Loucy (cell line): ENCODE results near the gene FAM222B.

Experiments
- H2AFZ ChIP-seq: fragments of 200-600 bp; sonication (generic); 2 replicates; pipeline ENCODE4 v1.6.0; 2016; ENCODE audit warnings: antibody characterized with exemption, mild to moderate bottlenecking, low read length, moderate library complexity
- H3F3A ChIP-seq: fragments of 200-600 bp; 2 replicates; pipeline ENCODE4 v1.6.0; 2016; ENCODE audit warnings: antibody characterized with exemption, low read depth, mild to moderate bottlenecking
- H3K27me3 ChIP-seq: fragments of 200-600 bp; sonication (generic); 2 replicates; pipeline ENCODE4 v1.6.1; 2014; ENCODE audit warnings: low read length, mild to moderate bottlenecking; ENCODE audit not compliant: insufficient read depth, poor library complexity, severe bottlenecking
- H3K36me3 ChIP-seq: fragments of 200-600 bp; sonication (generic); 2 replicates; pipeline ENCODE4 v1.6.1; 2016; ENCODE audit warnings: low read length; ENCODE audit not compliant: insufficient read depth
- H3K4me1 ChIP-seq: fragments of 200-600 bp; sonication (generic); 2 replicates; pipeline ENCODE4 v1.5.1; 2014; ENCODE audit warnings: low read length, mild to moderate bottlenecking; ENCODE audit not compliant: insufficient read depth, poor library complexity, severe bottlenecking
- H3K4me2 ChIP-seq: fragments of 200-600 bp; sonication (generic); 2 replicates; pipeline ENCODE4 v1.6.0; 2014; ENCODE audit warnings: antibody characterized with exemption, low read length, low read depth, mild to moderate bottlenecking; ENCODE audit not compliant: poor library complexity, severe bottlenecking
- H3K4me3 ChIP-seq: fragments of 200-600 bp; sonication (generic); 2 replicates; pipeline ENCODE4 v1.5.1; 2014; ENCODE audit warnings: low read length, mild to moderate bottlenecking, mixed read lengths; ENCODE audit not compliant: poor library complexity, severe bottlenecking
- H3K79me2 ChIP-seq: fragments of 200-600 bp; sonication (generic); 2 replicates; pipeline ENCODE4 v1.6.1; 2014; ENCODE audit warnings: low read length; ENCODE audit not compliant: insufficient read depth
- H3K9ac ChIP-seq: fragments of 200-600 bp; sonication (generic); 2 replicates; pipeline ENCODE4 v1.6.0; 2014; ENCODE audit warnings: mild to moderate bottlenecking, low read depth, low read length, moderate library complexity; ENCODE audit not compliant: poor library complexity, severe bottlenecking
- H3K9me2 ChIP-seq: fragments of 200-600 bp; sonication (generic); replicated peaks from 2 replicates; pipeline ENCODE4 v1.6.1; 2016; ENCODE audit warnings: low read depth, low read length, mixed read lengths
- H3K9me3 ChIP-seq: fragments of 200-600 bp; sonication (generic); 2 replicates; pipeline ENCODE4 v1.6.1; 2014; ENCODE audit warnings: mild to moderate bottlenecking, antibody characterized with exemption, low read length, low read depth; ENCODE audit not compliant: insufficient read depth
- H4K20me1 ChIP-seq: fragments of 200-600 bp; sonication (generic); 2 replicates; pipeline ENCODE4 v1.6.0; 2014; ENCODE audit warnings: antibody characterized with exemption, low read length, mild to moderate bottlenecking; ENCODE audit not compliant: insufficient read depth, poor library complexity, severe bottlenecking
- CTCF ChIP-seq: fragments of 200-600 bp; sonication (generic); conservative IDR thresholded peaks from 2 replicates; pipeline ENCODE4 v1.5.1; 2014; ENCODE audit warnings: mild to moderate bottlenecking, antibody characterized with exemption, low read length
- EZH2phosphoT487 ChIP-seq: fragments of 200-600 bp; IDR thresholded peaks from 2 replicates; pipeline ENCODE4 v1.6.1; 2018; ENCODE audit warnings: antibody characterized with exemption, mild to moderate bottlenecking, moderate library complexity, borderline replicate concordance

FAM222B gene

GRCh38 chr17:28875848-28876550 lies 33.4 kb upstream of the FAM222B start:
- Histone ChIP-seq H3K4me3 (no peak overlapping the region), H3K4me1 (peaks cover under 1% of the 10 kb centered on the region), H4K20me1 (no peaks in the 10 kb centered on the region), H3F3A (no peaks in the 10 kb centered on the region), H3K9me2 (no peaks in the 10 kb centered on the region), H3K9me3 (no peaks in the 10 kb centered on the region), H3K4me2 (no peak overlapping the region), H3K79me2 (no peaks in the 10 kb centered on the region), H3K27me3 (no peaks in the 10 kb centered on the region), H2AFZ (no peak overlapping the region), H3K9ac (no peak overlapping the region), H3K36me3 (peaks cover 10% of the 10 kb centered on the region; the same call in 1 of the 2 replicates)
- no peak for TF ChIP-seq EZH2phosphoT487
- TF ChIP-seq CTCF: no peak

GRCh38 chr17:28874750-28875149 lies 32.2 kb upstream of the FAM222B start:
- TF ChIP-seq CTCF (no peak), EZH2phosphoT487 (no peak)
- Histone ChIP-seq H3K36me3 (no peaks in the 10 kb centered on the region; the same call in 1 of the 2 replicates), H2AFZ (no peak overlapping the region), H3K9me3 (no peaks in the 10 kb centered on the region), H3K4me1 (peaks cover 3% of the 10 kb centered on the region), H4K20me1 (no peaks in the 10 kb centered on the region), H3F3A (no peaks in the 10 kb centered on the region), H3K9me2 (no peaks in the 10 kb centered on the region), H3K79me2 (no peaks in the 10 kb centered on the region), H3K9ac (no peak overlapping the region), H3K4me2 (no peak overlapping the region), H3K27me3 (no peaks in the 10 kb centered on the region), H3K4me3 (no peak overlapping the region)

- Histone ChIP-seq H3K36me3 (no peaks in the 10 kb centered on the region), H3K79me2 (no peaks in the 10 kb centered on the region), H3K4me1 (peaks cover 3% of the 10 kb centered on the region), H3F3A (no peaks in the 10 kb centered on the region), H3K4me3 (no peak overlapping the region), H4K20me1 (no peaks in the 10 kb centered on the region), H2AFZ (no peak overlapping the region), H3K4me2 (no peak overlapping the region), H3K9me3 (no peaks in the 10 kb centered on the region), H3K9ac (no peak overlapping the region), H3K27me3 (no peaks in the 10 kb centered on the region), H3K9me2 (no peaks in the 10 kb centered on the region)
- TF ChIP-seq CTCF (no peak), EZH2phosphoT487 (no peak)
These were observed 31.2 kb upstream of the FAM222B start for GRCh38 chr17:28873839-28874238.
